GM21825 (cell line): ENCODE measurements around the gene CCER1.

Experiments
- ATAC-seq: cut with Tn5 transposase; IDR thresholded peaks from one replicate; pipeline ENCODE4 v1.9.1; 2021; ENCODE audit warnings: mild to moderate bottlenecking, moderate library complexity; ENCODE audit not compliant: unreplicated experiment

Gene CCER1

DNA sequence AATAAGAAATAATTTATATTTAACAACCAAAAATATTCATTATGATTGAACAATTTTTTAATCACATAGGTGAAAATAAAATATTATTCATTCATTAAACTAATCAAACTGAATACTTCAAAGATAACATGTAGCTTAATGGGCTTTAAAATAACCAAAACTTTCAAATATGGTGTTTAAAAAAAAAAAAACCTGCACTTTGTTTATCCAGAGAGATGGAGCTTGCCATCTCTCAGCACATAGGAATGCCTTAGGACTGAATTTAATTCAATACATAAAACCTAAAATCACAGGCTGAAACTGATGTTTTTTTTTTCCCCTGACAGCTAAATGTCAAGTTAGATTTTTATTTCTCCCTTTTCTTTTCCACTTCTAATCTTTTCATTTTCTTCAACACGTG is 14.4 kb upstream of the CCER1 start:
- no peak for ATAC-seq

DNA sequence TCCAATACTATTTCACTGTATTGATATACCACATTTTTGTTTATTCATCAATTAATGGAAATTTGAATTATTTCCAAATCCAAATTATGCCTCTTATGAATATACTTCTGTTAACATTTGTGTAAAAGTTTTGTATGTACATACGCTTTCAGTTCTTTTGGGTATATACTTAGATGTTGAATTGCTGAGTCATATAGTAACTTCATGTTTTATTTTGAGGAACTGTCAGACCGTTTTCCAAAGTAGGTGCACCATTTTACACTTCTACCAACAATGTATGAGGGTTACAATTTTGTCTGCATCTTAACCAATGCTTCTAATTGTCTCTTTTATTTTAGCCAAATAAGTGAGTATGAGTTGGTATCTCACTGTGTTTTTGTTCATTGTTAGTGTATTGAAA is 10.2 kb upstream of the CCER1 start:
- ATAC-seq, result no peak

DNA sequence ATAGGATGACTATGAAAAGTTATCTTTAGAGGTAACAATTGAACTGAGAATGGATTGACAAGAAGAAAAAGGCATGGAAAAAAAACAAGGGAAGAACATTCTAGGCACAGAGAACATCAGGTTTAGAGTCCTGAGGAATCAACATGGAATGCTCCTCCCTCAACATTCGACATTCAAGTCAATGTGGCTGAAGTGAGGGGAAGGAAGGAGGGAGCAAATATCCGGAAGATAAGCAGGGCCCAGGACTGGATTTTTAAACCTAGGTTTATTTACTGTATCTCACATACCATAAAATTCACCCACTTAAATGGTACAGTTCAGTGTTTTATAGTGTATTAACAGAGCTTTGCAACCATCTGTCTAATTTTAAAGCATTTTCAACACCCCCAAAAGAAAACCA is 9.6 kb upstream of the CCER1 start:
- ATAC-seq, result no peak

DNA sequence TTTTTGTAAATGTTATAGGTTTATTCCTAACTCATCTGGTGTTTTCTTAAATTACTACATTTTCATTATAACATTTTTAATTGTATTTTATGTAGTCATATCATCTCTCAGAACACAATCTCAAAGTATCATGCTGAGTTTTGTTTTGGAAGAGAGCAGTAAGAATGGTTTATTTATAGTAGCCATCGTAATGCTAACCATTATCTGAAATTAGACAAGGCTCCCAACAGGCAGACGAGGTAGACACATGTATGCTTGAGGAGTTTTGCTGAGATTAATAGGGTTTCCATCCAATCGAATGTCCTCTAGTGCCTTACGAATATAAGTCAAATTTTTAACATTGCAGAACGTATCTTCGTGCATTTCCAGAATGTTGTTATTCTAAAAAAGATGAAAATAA is 9.0 kb upstream of the CCER1 start:
- no peak for ATAC-seq

DNA sequence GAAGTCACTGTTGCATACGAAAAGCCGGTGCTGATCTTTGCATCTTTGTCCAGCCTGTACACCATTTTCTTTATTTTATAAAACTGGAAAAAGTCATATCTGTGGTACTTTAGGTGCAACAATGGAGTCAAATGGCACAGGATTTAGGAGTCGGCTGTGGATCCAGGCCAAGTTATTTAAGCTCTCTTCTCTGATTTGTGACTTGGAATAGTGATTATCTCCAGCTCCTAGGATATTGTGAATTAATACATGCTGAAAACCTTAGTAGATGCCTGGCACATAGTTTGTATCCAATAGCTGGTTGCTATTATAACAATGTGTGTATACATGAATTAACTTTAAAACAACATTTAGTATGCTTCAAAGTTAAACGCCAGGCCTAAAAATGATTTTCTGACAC is 6.2 kb upstream of the CCER1 start:
- ATAC-seq, result no peak

DNA sequence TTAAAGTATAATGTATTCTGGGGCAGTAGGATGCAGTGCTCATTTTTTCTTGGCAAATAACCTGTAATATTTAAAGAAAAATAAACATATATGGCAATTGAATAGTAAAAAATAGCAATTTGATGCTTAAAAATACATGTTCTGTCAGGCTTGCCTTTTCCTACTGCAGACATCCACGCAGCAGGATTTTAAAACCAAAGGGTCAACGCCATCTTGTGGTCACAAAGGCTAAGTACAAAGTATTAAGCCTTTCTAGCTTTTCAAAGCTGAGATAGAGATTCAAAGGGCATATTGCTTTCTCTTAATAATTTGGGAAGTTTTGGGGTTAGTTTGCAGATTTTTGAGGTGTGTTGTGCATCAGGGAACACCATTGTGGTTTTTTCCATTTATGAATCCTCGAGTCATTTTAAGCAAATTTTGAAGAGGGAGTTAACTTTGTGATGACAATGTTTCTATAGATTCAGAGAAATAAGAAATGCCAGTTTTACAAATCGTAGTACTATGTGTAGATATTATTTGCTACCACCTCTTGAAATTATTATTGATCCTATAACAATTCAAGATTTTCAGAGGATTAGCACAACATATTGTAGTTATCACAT is 4.7 kb upstream of the CCER1 start:
- no peak for ATAC-seq

DNA sequence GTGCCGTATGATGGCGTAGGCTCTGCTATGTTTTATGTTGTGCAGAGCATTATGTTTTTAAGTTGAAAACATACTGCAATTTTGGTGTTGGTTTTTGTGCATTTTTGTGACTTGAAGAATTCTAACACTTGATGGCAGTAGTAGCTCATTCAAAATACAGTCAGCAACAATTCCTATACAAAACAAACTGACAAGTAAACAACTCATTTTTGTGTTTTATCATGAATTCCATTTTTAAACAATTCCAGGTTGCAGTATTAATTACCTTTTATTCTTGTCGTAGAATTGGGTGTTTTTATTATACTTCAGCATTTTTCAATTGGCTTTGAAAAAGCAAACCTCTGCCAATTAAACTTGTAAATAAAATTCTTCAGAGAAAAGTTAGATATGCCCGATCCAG is 4.1 kb upstream of the CCER1 start:
- no peak for ATAC-seq

DNA sequence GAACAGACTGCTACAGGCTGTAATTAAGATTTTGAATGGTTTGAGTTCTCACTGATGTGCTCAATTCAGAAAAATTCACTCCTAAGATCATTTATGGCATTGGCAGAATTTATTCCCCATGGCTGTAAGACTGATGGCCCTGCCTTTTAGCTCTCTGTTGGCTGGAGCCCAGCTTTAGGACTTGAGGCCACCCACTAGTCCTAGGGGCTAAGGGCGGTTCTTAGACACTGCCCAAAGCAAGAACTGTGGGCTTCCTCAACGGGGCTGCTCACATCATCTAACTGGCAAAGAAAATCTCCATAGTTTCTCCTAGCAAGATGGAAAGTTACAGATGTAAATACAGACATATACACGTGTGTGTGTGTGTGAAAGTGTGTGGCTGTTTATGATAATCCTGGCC is 3.4 kb upstream of the CCER1 start:
- no peak for ATAC-seq

DNA sequence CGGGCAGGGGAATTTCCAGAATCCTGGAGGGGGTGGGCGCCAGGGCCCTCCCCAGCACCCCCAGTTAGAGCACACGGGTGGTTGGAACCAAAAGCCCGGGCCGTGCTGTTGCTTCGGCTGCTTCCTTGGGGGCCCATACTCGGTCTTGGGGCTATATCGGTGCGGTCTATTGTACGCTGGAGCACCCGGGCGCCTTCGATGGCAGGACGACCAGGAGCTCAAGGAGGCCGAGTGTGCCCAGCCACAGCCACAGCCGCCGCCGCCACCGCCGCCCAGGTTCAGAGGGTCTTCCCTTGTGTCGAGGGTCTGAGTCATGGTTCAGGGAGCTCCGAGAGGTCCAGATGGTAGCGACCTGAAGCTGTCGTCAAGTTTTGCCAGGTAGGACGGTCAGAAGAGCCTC is 548 bp downstream of the CCER1 start:
- ATAC-seq, result no peak

DNA sequence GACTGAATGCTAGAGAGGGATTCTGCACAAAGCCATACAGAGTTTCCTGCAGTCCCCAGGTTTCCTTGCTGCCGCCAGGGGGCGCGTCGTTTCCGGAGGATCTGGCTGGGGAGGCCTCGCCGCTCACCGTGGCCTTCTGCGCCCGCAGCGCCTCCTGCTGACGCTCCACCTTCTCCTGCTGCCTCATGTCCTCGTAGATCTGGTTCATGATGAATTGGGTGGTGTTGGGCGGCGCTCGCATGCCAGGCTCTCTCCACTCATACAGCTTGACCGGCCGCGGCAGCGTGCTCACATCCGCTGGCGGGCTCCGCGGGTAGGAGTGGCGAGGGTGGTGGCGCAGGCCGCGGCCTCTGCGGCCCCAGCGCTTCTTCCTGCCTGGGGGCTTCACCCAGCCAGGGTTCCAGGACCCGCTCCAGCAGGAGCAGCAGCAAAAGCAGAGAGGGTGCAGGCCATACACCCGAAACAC is 987 bp downstream of the CCER1 start:
- ATAC-seq, result no peak

DNA sequence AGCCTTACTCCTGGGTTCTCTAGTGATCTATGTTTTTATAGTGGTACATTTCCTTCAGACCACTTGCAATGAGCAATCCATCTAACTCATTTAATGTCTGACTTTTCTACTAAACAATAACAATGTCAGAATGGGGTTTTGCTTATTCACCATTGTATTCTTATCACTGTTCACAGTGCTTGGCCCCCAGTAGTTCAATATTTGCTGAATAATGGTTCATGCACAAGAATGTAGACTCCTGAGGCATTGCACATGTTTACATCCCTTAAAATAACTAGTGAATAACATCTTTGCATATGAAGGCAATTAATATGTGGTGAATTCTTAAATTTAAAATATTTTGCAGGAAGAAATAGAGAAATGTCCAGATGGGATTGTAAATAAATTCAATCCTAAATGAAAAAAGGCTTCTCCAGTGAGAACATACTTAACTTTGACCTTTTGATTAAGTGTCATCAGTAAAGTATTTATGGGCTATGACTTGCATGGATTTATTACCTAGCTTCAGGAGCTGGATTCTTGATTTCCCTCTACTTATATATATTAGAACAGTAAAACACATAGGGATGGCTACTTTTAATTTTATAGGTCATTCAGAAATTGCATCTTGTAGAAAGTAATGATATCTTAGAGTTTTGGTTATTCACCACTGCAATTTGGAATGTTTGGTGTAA is 3.4 kb downstream of the CCER1 start:
- no peak for ATAC-seq

DNA sequence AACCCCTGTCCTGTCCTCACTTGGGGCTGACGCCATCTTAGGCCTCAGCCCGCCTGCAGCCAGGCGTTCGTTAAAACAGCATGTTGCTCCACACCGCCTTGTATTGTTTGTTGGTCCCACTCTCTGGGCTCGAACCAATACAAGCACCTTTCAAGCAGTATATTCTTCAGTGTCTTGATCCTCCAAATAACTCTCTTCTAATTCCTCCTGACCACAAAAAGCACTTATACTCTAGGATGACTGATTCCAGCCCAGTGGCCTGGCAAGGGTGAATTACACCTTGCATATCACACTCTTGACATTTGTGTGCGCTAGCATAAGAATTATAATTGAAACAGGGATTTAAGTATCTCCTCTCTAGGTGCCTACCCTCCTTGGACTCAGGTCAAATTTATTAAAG is 7.1 kb downstream of the CCER1 start:
- ATAC-seq, result no peak

DNA sequence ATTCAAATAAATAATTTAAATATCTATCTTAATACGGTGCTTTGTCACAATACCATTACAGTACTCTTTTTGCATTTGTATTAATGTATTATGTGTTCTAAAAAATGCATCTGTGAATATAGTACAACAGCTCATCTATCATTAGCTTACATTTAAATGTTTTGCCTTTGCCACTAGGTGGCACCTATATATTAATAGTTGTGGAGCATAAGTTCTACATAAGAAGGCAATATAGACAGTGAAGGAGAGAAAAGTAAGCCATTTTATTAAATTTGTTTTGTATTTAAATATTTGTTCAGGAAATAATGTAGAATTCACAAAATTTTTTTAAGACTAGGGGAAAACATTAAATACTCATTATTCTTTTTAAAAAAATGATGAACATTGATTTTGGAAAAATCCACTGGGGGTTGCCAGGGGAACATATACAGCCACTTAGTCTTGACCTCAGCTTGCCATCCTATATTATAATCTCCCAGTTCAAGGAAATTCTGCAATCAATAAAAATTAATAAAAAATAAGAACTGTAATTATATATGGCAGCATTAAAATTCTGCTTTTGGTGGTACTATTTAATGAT is 9.8 kb downstream of the CCER1 start:
- peak; percentile 67 for ATAC-seq

DNA sequence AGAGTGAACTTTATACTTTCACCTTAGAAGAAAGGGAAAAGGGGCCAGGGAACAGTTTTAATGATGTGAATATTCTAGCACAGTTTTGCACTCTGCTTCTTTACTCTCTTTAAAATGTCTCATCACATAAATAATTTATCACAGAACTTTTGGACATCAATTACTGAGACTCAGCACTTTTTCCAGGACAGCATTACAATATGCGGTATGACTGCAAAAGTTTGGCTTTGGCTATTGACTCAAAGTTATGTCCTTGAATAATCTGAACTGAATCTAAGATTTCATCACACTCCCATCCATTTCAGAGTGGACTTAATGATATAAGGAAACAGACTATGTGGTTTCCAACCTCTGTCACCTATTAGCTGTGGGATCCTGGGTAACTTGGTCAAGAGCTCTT is 11.7 kb downstream of the CCER1 start:
- no peak for ATAC-seq

DNA sequence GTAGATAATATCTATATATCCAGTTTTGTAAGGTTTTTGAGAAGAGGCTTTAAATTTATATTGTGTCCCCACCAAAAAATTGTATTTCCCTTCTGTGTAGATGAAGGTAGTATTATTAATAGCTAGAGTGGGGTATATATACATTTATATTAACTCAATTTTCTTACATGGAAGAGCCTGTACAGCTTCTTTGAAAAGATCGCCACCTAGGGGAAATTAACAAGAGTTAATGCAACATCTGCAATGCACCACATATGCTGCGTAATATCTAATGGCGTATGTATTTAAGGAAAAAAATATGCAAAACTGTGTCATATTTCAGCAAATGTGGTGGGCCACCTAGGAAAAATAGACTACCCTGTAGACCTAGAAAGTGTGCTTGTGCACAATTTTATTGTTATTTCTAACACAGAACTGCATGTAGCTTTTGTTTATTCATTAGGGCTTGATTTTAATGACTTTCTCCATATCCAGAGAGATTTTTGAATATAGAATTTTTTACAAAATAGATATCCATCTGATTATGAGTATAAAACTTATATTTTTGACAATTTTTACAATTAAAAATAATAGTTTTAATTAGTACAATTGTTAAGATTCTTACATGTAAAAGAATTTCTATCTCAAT is 14.0 kb downstream of the CCER1 start:
- ATAC-seq, result peak; percentile 81

DNA sequence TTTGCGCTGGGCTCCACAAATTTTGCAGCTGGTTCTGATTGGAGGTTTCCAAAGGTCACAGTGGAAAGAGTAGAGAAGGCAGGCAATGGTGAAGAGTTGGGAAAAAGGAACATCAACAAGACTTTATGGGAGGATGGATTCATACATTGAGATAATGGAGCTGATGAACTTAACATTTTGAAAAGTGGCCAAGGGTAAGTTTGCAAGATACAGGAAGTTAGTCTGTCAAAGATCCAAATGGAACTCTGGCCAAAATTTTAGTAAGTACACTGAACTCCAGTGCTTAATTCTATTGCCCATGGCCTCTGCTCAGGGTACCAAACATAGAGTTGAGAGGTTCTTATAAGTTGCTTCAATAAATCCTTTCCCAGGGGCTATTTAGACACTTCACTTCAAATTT is 15.6 kb downstream of the CCER1 start:
- no peak for ATAC-seq

DNA sequence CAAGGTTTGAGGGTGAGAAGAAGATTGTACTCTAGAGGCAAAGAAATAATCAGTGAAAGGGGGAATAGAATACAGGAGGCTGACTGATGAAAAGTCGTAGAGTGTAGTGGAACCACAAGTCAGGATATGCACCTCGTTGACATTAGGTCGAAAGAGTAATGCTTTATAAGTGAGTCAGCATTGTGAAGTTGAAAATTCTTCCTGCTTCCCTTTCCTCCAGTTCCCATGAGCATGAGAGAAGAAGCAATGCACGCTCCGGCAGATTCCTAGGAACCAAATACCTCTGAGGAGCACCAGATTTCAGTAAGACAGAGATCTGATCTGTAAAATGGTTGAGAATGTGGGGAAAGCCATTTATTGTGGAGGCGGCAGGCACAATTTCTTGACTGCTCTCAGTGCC is 16.5 kb downstream of the CCER1 start:
- no peak for ATAC-seq

DNA sequence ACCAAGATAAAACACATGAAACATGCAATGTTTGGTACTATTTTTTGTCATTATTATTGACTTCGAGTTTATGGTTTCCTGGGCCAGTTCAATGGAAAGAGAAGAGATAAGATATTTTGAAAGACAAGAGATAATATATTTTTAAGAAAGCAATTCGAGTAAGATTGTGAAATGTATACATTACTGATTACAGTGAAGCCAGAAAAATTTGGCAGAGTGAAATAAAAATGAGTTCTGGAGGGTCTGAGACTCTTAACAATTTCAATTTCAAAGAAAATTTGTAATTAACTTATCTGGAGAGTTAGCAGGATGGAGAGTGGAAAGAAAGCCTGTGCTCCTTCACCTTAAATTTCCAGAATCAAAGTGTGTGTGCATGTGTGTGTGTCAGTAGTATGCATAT is 17.3 kb downstream of the CCER1 start:
- no peak for ATAC-seq

DNA sequence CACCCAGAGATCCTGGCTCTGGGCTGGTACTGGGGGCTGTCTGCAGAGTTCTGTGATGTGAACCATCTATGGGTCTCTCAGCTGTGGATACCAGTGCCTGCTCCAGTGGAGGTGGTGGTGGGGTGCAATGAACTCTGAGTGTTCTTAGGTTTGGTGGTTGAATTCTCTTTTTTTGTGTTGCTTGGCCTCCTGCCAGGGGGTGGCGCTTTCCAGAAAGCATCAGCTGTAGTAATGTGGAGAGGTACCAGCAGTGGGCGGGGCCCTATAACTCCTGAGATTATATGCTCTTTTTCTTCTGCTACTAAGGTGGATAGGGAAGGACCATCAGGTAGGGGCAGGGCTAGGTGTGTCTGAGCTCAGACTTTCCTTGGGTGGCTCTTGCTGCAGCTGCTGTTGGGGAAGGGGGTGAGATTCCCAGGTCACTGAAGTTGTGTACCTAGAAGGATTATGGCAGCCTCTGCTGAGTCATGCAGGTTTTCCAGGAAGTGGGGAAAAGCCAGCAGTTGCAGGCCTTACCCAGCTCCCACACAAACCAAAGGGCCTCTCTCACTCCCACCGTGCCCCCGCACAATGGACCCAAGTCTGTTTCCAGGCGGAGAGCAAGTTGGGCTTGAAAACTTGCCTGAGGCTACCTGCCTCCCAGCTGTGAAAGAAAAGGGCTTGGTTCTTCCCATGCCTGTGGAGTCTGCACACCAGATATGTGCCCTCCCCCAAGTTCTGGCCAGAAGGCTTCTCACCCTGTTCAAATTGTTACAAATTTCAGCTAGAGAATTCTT is 18.6 kb downstream of the CCER1 start:
- no peak for ATAC-seq

DNA sequence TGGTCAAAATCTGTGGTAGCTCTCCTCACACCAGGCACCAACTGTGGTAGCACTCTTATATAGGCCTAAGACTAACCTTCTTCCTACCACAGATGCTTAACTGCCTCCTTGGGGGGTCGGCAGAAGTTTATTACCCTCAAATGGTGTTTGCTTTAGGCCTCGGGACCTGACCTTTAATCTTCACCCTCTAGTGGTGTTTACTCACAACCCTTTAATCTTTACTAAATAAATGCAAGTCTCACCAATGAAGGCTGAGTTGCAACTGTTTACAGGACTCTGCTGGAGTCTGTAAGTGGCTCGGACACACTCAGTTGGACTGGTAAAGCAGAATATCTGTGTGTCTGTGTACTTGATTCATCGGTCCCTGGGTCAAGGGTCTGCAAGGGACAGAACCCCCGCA is 29.4 kb downstream of the CCER1 start:
- no peak for ATAC-seq

DNA sequence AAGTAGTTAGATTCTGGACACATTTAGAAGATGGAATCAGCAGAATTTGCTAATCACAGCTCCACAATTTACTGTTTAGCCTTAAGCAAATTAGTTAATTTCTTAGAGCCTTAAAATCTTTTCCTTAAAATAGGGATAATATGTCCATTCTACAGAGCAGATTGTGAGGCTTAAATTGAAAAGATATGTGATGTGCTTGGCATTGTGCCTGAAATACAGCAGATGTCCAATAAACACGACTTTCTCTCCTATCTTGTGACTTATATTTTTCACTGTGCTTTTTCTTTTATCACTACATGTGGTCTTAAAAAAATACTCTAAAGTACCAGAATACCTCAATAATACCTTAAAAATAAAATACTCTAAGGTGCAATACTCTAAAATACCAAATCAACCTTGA is 30.6 kb downstream of the CCER1 start:
- no peak for ATAC-seq
